ENCODE measurements around the gene RIMS4.

DNA sequence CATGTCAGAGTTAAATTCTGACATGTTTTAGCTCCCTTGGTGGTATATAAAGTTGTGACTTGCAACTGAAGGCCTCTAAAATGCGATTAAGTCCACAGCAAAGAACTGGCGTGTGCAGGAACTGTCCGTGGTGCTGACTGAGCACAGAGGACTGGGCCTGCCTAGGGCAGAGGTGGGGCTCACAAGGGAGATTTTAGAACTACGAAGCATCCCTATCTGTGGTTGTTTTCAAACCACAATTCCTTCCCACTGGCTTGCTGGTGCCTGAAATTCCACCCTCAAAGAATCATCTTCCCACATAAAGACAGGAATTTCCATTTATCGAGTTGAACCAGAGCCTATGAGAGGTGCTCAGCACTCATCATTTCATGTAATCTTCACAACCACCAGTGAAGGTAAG, 30.1 kb downstream of the RIMS4 start:
- TF ChIP-seq CTCF (IDR thresholded peaks at IDR 0.05) (no peak), POLR2AphosphoS5 (IDR thresholded peaks at IDR 0.05; ENCODE audit: insufficient read depth in 1 of 2, low read depth in 1 of 2) (no peak), POLR2A (IDR thresholded peaks at IDR 0.05) (no peak)
